Caco-2 (cell line): ENCODE results near the gene ID4. TPM values are rescaled to one million over a fixed set of nuclear protein-coding genes. Genes with fewer than 3 reads are reported as not detected.

Experiments used
- BruUV-seq: library from RNA; stranded (reverse); fragments of 400-500 nt; replicated peaks from 2 replicates; lab custom pipeline; 2021; lab: Mats Ljungman, UMichigan
- CTCF ChIA-PET: fragments of 300-600 bp; sonication (Branson Sonifier 250); formaldehyde crosslinking; loops from one replicate; lab custom pipeline; 2022; ENCODE audit warnings: antibody characterized with exemption; lab: Charles Lee
- POLR2A ChIA-PET: fragments of 300-600 bp; sonication (Branson Sonifier 250); formaldehyde crosslinking; loops from one replicate; lab custom pipeline; 2022; ENCODE audit warnings: antibody characterized with exemption; lab: Charles Lee
- DNase-seq, 2 experiments: peaks; one replicate each; pipeline versions ENCODE4 v3.0.0 to v3.0.0-alpha.2; 2020 to 2022
- H3K27me3 ChIP-seq: replicated peaks from 2 replicates; pipeline ENCODE4 v1.6.0; 2011; ENCODE audit warnings: low read length; ENCODE audit not compliant: control insufficient read depth, insufficient read depth
- H3K36me3 ChIP-seq: 2 replicates; pipeline ENCODE4 v1.5.1; 2011; ENCODE audit warnings: low read length; ENCODE audit not compliant: control insufficient read depth, insufficient read depth
- H3K4me1 ChIP-seq: fragments of 250-450 bp; sonication (Bioruptor Pico); 2 replicates; pipeline ENCODE4 v1.5.1; 2020; ENCODE audit warnings: mild to moderate bottlenecking
- H3K4me3 ChIP-seq: 2 replicates; pipeline ENCODE4 v1.5.1; 2011; ENCODE audit warnings: low read depth, mild to moderate bottlenecking, control low read depth, low read length
- H3K9me3 ChIP-seq: fragments of 250-450 bp; sonication (Bioruptor Pico); 2 replicates; pipeline ENCODE4 v1.5.1; 2020; ENCODE audit warnings: mild to moderate bottlenecking, moderate library complexity
- H3K27ac Mint-ChIP-seq: one replicate; pipeline ENCODE4 v1.8.0; 2022; ENCODE audit warnings: mixed read lengths; ENCODE audit not compliant: unreplicated experiment
- H3K27me3 Mint-ChIP-seq: one replicate; pipeline ENCODE4 v1.8.0; 2022; ENCODE audit warnings: mixed read lengths; ENCODE audit not compliant: insufficient read depth, unreplicated experiment
- H3K36me3 Mint-ChIP-seq: one replicate; pipeline ENCODE4 v1.8.0; 2022; ENCODE audit warnings: mild to moderate bottlenecking, mixed read lengths; ENCODE audit not compliant: insufficient read depth, unreplicated experiment
- H3K4me1 Mint-ChIP-seq: one replicate; pipeline ENCODE4 v1.8.0; 2022; ENCODE audit warnings: low read depth, mixed read lengths; ENCODE audit not compliant: unreplicated experiment
- H3K4me3 Mint-ChIP-seq: one replicate; pipeline ENCODE4 v1.8.0; 2022; ENCODE audit warnings: mild to moderate bottlenecking, moderate library complexity, mixed read lengths; ENCODE audit not compliant: unreplicated experiment
- H3K9me3 Mint-ChIP-seq: one replicate; pipeline ENCODE4 v1.8.0; 2022; ENCODE audit warnings: mixed read lengths; ENCODE audit not compliant: unreplicated experiment
- CTCF ChIP-seq, 2 experiments: fragments of 200-600 bp in 1 of 2; IDR thresholded peaks; 1 replicate in 1 of 2; 2 replicates in 1 of 2; pipeline versions ENCODE4 v1.5.1 to v1.8.0; 2011 to 2022; ENCODE audit warnings: antibody characterized with exemption in 1 of 2, control low read depth in 1 of 2, inconsistent platforms in 1 of 2, low read depth in 1 of 2, low read length in 1 of 2, mild to moderate bottlenecking in 1 of 2, moderate library complexity in 1 of 2; ENCODE audit not compliant: insufficient read depth in 1 of 2, severe bottlenecking in 1 of 2, unreplicated experiment in 1 of 2
- intact Hi-C: fragments of 100-400 bp; cut with micrococcal nuclease; formaldehyde crosslinking; loops from one replicate; pipeline ENCODE4 v1.10.0; 2022; ENCODE audit not compliant: unreplicated experiment
- total RNA-seq: library from RNA; stranded (reverse); gene quantifications from 2 replicates; pipeline ENCODE4 v1.2.3, GENCODE V29; 2022

Gene ID4
- total RNA-seq, 1 experiment from 2014 or later = not detected

GRCh38 chr6:19804205-19805128 lies 32.7 kb upstream of the ID4 start:
- H3K36me3 ChIP-seq = no peaks in the 10 kb centered on the region
- Mint-ChIP-seq H3K27ac (peak overlapping the region; percentile 75), H3K4me3 (peak overlapping the region; percentile 78), H3K9me3 (no peaks in the 10 kb centered on the region), H3K36me3 (no peaks in the 10 kb centered on the region), H3K4me1 (no peaks in the 10 kb centered on the region), H3K27me3 (peaks cover 10% of the 10 kb centered on the region)
- H3K4me3 ChIP-seq = peak overlapping the region; percentile 47
- no peaks in the 10 kb centered on the region for H3K27me3 ChIP-seq
- BruUV-seq = no TSS peak
- H3K9me3 ChIP-seq = no peaks in the 10 kb centered on the region
- ChIA-PET POLR2A (interaction anchor here (0.7 kb wide), 1 partner anchor 544 kb away, joined by 4 read pairs; no protein-coding TSS in a partner anchor), CTCF (interaction anchor here (0.8 kb wide), 1 partner anchor 495 kb away, joined by 3 read pairs; no protein-coding TSS in a partner anchor)
- no peak for TF ChIP-seq CTCF (IDR thresholded peaks at IDR 0.05; ENCODE audit: insufficient read depth in 1 of 2, low read depth in 1 of 2, low read length in 1 of 2, severe bottlenecking in 1 of 2, unreplicated experiment in 1 of 2)
- intact Hi-C loops = loop anchor here (2.0 kb wide), 1 partner anchor 46 kb away; no protein-coding TSS in a partner anchor
- peak; percentile 91 to 93 for DNase-seq
- H3K4me1 ChIP-seq = no peaks in the 10 kb centered on the region

- no peak for TF ChIP-seq CTCF (IDR thresholded peaks at IDR 0.05; ENCODE audit: insufficient read depth in 1 of 2, low read depth in 1 of 2, low read length in 1 of 2, severe bottlenecking in 1 of 2, unreplicated experiment in 1 of 2)
- Mint-ChIP-seq H3K4me3 (peak overlapping the region; percentile 78), H3K27me3 (peaks cover 8% of the 10 kb centered on the region), H3K27ac (peak overlapping the region; percentile 75), H3K9me3 (no peaks in the 10 kb centered on the region), H3K36me3 (no peaks in the 10 kb centered on the region), H3K4me1 (no peaks in the 10 kb centered on the region)
- intact Hi-C loops = loop anchor here (2.0 kb wide), 1 partner anchor 46 kb away; no protein-coding TSS in a partner anchor
- Histone ChIP-seq H3K27me3 (no peaks in the 10 kb centered on the region), H3K4me1 (no peaks in the 10 kb centered on the region), H3K4me3 (peak overlapping the region; percentile 47), H3K9me3 (no peaks in the 10 kb centered on the region), H3K36me3 (no peaks in the 10 kb centered on the region)
- DNase-seq = no peak
- no TSS peak for BruUV-seq
- POLR2A ChIA-PET = interaction anchor here (0.7 kb wide), 1 partner anchor 545 kb away, joined by 4 read pairs; no protein-coding TSS in a partner anchor
- CTCF ChIA-PET = interaction anchor here (0.8 kb wide), 1 partner anchor 494 kb away, joined by 3 read pairs; no protein-coding TSS in a partner anchor
These were observed 32.1 kb upstream of the ID4 start for GRCh38 chr6:19805129-19805481.

GRCh38 chr6:19806971-19807396 lies 30.2 kb upstream of the ID4 start:
- CTCF ChIA-PET = no interaction called here
- no peak overlapping the region for H3K4me3 Mint-ChIP-seq
- POLR2A ChIA-PET = no interaction called here

More at GRCh38 chr6:19806971-19807396, 30.2 kb upstream of the ID4 start:
- no peak for TF ChIP-seq CTCF (IDR thresholded peaks at IDR 0.05; ENCODE audit: insufficient read depth in 1 of 2, low read depth in 1 of 2, low read length in 1 of 2, severe bottlenecking in 1 of 2, unreplicated experiment in 1 of 2)
- no peak overlapping the region for H3K4me3 ChIP-seq
- H3K4me1 ChIP-seq = peaks cover 4% of the 10 kb centered on the region; the same call in 1 of the 2 replicates
- peaks cover 6% of the 10 kb centered on the region for H3K27me3 Mint-ChIP-seq
- no peaks in the 10 kb centered on the region for H3K9me3 ChIP-seq
- H3K27me3 ChIP-seq = no peaks in the 10 kb centered on the region
- no peaks in the 10 kb centered on the region for H3K36me3 ChIP-seq
- peaks cover 8% of the 10 kb centered on the region for H3K4me1 Mint-ChIP-seq
- no peak for DNase-seq
- H3K27ac Mint-ChIP-seq = no peak overlapping the region
- no peaks in the 10 kb centered on the region for H3K36me3 Mint-ChIP-seq
- no TSS peak for BruUV-seq
- no peaks in the 10 kb centered on the region for H3K9me3 Mint-ChIP-seq
- intact Hi-C loops = no loop called here
